Coronary artery (tissue), 2 donors: Measurements from ENCODE around the gene EIF4A2.

Experiments used
- DNase-seq: peaks from one replicate; pipeline ENCODE4 v3.0.0-alpha.2; 2017; ENCODE audit warnings: low spot score
- H3K27ac ChIP-seq, 2 donors: fragments of 200-600 bp; sonication (generic); one replicate each; pipeline ENCODE4 v1.5.1; 2016 to 2019
- H3K4me3 ChIP-seq: fragments of 200-600 bp; sonication (generic); 2 replicates; pipeline ENCODE4 v1.5.1; 2016; ENCODE audit warnings: mild to moderate bottlenecking, moderate library complexity
- CTCF ChIP-seq: fragments of 200-600 bp; sonication (generic); IDR thresholded peaks from one replicate; pipeline ENCODE4 v1.5.1; 2019; ENCODE audit warnings: antibody characterized with exemption

The EIF4A2 gene

DNA sequence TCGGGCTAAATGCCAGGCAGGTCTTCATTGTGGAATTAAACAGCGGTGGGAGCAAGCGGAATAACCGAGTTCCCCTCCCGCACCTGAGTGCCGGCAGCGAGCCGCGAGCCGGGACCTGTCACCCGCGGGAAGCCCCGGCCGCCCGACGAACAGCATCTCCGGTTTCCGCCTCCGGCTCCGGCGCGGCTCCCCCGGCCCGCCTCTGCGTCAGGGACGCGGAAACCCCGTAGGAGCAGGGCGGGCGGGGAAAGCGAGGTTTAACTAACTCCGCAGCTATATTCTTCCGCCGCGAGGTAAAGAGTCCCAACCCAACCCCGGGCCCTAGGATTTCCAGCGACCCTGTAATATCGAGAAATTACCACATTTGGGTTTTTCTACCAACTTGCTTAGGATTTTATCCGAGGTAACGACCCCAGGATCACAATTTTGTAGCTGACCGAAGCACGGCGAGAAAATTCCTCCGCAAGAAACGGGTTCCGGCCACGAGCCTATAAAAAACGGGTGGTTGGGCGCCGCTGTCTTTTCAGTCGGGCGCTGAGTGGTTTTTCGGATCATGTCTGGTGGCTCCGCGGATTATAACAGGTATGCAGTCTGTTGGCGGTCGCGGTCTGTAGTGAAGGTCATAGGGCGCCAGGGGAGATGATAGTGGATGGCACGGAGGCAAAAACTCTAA is at the start of gene EIF4A2:
Gene EIF4A2, plus strand, starts transcription at position 520 of the 673 bp plus-strand sequence. Its CDS starts 34 bp downstream, at position 554.
- peak; percentile 91 for DNase-seq
- peak within 1 kb of the TSS; percentile 96 to 98 for H3K27ac ChIP-seq
- no peak for TF ChIP-seq CTCF
- peak within 1 kb of the TSS; percentile 96 for H3K4me3 ChIP-seq

DNA sequence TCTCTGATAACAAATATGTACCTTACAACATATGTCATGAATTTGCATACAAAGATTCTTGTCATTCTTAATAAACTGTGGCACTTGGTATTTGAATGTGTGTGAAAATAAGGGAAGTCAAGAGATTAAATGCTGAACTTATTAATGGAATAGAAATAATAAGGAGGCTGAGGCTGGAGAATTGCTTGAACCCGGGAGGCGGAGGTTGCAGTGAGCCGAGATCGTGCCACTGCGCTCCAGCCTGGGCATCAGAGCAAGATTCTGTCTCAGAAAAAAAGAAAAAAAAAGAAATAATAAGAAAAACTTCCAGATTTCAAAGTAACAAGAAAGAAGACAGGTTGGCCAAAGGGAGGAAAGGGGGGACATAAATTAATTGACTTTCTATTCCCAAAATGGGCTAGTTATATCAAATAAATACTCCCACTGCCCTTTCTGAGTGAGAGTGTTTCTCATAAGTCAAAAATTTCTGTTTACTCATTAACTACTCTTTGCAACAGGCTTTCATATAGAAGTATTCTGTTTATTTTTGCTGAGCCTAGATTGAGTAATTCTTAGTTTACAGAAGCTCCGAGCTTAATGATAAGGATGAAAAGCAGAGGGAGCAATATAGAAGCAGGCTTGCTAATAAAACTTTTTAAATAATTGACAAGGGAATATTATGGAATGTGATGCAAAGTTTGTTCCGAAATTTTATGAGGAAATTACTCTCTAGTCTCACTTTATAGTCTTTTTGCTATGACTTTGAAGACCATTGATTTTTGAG is 40.6 kb upstream of the EIF4A2 start:
- TF ChIP-seq CTCF = no peak
- no peak for DNase-seq
- no peak overlapping the region for H3K27ac ChIP-seq

GRCh38 chr3:186743666-186744065 is 39.7 kb upstream of the EIF4A2 start:
- Histone ChIP-seq H3K4me3 (no peak overlapping the region), H3K27ac (no peak overlapping the region)
- no peak for TF ChIP-seq CTCF
- no peak for DNase-seq

More for the DNA sequence above, 40.6 kb upstream of the EIF4A2 start:
- no peak overlapping the region for H3K4me3 ChIP-seq

- DNase-seq = no peak
- Histone ChIP-seq H3K4me3 (no peak overlapping the region), H3K27ac (no peak overlapping the region)
- TF ChIP-seq CTCF = no peak
Observed at GRCh38 chr3:186746008-186746407, 37.4 kb upstream of the EIF4A2 start.

DNA sequence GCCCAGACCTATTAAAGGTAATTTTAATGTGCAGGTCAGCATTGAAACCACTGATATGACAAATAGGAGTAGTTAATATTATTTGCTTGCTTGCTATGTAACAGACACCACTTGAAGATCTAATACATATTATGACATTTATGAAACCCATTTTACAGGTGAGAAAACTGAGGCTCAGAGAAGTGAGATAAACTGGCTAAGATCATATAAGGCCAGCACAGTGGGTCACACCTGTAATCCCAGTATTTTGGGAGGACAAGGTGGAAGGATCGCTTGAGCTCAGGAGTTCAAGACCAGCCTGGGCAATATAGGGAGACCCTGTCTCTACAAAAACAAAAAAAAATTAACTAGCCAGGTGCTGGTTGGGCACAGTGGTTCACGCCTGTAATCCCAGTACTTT is 33.1 kb upstream of the EIF4A2 start:
- Histone ChIP-seq H3K4me3 (no peak overlapping the region), H3K27ac (no peak overlapping the region)
- TF ChIP-seq CTCF = no peak
- DNase-seq = no peak

GRCh38 chr3:186751480-186751879 is 31.9 kb upstream of the EIF4A2 start:
- DNase-seq = no peak
- H3K27ac ChIP-seq = no peak overlapping the region
- H3K4me3 ChIP-seq = no peak overlapping the region
- no peak for TF ChIP-seq CTCF

GRCh38 chr3:186754006-186754405 is 29.4 kb upstream of the EIF4A2 start:
- H3K27ac ChIP-seq = no peak overlapping the region
- DNase-seq = no peak
- no peak overlapping the region for H3K4me3 ChIP-seq
- no peak for TF ChIP-seq CTCF
